GM19238 (cell line): ENCODE data around the gene LRP1-AS.
"Not testable (repeated sequence)": the region's sequence is repeated elsewhere in the genome, so short reads cannot be mapped to it uniquely, and the experiment has no call there.

ENCODE experiments used
- DNase-seq: peaks from one replicate; pipeline ENCODE4 v3.0.0; 2011; ENCODE audit warnings: low spot score; ENCODE audit not compliant: insufficient read length

Gene LRP1-AS

GRCh38 chr12:57120718-57121117, 26.7 kb downstream of the LRP1-AS start:
- not testable (repeated sequence) for DNase-seq

GRCh38 chr12:57119294-57120085, 27.9 kb downstream of the LRP1-AS start:
- no peak for DNase-seq

DNA sequence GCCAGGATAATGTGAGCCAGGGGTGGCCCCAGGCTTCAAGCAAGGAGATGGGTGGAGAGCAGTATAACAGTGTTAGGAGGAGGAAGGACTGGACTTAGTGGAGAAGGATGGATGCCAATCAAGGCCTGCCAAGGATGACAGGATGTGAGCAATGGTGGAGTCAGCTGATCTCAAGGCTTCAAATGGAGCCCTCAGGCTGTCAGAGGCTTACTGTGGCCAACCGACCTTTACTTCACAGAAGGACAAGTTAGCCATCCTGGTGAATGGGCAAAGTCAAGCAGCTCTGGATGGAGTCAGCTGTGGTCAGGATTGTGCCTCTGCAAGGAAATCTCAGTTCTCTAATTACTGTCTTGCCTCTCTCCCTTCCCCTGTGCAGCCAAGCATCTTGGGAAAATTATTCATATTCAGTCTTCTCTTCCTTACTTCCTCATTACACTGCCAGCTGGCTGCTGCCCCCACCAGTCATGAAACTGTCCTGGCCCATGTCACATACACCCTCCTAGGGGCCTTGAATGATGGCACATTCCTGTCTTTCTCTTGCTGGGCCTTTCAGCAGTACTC, 28.6 kb downstream of the LRP1-AS start:
- DNase-seq: no peak

- no peak for DNase-seq
Measured at GRCh38 chr12:57116580-57117281, 30.7 kb downstream of the LRP1-AS start.

DNA sequence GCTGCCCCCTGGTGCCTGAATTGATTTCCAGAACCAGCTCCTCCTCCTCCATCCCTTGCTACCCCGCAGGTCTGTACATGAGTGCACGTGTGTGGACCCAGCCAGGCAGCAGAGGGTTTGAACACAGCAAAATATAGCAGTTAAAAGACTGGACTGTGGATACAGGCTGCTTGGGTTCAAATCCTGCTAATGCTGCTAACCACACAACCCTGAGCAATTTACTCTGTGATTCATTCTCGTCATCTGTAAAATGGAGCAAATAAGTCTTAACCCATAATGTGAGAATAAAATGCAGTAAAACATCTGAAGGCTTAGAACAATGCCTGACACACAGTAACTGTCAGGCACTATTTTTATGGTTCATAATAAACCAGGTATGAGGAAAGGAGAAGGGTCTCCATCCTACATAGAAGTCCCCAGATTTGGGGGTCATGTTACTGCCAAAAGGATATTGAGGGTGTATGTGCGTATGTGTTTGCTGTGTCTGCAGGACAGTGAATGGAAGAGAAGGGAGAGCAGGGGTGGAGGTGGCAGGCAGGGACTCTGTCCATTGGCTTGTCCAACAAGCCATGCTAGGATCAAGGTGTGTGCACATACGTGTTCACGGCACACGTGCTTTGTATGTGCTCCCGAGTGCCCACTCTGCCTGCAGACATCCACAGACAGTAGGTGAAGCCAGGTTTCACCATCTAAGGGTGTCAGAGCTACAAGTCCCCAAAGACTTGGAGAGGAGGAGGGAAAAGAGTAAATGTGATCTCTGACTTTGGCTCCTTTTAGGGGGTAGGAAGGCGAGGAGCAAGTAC, 34.7 kb downstream of the LRP1-AS start:
- DNase-seq: no peak

- DNase-seq: peak; percentile 78
Measured at GRCh38 chr12:57111031-57111734, 36.2 kb downstream of the LRP1-AS start, which contains the start of gene STAT6. Gene STAT6, minus strand, starts transcription at chr12:57111362. Its CDS starts 3,084 bp downstream, at chr12:57108278.

DNA sequence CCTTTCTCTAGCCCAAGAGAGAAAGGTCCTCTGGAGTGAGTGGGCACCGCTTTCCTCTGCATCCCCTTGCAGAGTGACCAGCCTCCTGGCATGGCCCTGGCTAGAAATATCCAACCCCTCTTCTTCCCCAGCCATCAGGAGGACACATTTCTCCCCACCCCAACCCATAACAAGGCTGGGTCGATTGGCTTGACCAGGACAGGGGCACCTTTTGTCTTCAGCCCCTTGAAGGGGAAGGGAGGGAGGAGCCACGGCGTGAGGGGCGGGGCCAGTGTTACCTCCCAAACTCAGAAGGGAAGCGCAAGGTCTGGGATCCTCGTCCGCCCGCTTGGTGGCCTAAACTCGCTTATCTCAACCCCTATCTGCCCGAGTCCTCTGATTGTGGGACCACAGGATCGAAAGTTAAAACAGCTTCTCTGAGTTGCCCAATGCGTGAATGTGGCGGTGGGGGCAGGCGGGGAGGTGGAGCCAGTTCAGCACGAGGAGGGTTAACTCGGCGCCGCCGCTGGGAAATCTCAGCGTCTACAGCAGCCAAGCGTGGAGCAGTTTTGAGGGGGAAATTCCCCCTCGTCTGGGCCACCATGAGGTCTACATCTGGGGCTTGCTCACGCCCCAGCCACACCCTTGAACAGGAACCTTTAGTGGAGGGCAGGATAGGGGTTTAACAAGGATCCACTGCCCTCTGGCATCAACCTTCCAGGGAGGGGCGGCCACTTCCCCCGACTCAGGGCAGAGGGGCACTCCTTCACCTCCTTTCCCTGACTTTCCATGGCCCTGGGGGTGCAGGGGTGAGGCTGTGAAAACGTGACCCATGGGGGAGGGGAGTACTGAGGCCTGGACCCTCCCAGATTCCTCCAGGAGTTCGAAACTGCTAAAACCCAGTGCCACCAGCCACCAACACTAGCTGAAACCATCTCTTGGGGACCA, 37.1 kb downstream of the LRP1-AS start:
- DNase-seq: peak; percentile 70

- DNase-seq: no peak
Measured at GRCh38 chr12:57109207-57110103, 38.0 kb downstream of the LRP1-AS start.

DNA sequence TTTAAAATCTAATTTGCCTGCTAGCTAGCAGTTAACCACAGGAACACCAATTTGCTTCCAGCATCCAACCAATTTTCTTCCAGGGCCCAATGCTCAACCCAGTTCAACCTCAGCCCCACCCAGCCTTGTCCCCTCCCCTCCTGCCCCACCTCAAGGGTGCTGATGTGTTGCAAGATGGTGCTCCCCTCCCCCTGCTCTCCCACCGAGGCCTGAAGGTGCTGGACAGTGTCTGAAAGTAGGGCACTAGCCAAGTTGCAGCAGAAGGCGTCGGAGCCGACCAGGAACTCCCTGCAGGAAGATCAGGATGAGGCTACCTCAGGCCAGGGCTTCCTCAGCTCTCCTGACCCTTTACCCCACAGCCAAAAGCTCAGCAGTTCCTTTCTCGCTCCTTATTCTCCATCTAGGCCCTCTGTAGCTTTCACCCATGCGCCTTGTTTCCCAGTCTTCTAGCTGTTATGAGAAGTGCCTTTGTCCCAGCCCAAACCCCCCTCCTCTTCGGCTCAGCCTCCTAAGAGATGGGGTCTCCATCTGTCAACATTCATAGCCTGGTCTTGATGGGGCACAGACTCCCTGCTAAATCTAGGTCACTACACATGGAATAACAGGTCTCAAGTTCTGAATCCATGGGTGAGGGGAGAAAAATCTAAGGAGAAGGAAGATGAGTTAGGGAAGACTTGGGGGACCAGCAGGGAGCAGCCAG, 39.8 kb downstream of the LRP1-AS start:
- DNase-seq: no peak

- DNase-seq: no peak
Measured at GRCh38 chr12:57106021-57106708, 41.3 kb downstream of the LRP1-AS start.

DNA sequence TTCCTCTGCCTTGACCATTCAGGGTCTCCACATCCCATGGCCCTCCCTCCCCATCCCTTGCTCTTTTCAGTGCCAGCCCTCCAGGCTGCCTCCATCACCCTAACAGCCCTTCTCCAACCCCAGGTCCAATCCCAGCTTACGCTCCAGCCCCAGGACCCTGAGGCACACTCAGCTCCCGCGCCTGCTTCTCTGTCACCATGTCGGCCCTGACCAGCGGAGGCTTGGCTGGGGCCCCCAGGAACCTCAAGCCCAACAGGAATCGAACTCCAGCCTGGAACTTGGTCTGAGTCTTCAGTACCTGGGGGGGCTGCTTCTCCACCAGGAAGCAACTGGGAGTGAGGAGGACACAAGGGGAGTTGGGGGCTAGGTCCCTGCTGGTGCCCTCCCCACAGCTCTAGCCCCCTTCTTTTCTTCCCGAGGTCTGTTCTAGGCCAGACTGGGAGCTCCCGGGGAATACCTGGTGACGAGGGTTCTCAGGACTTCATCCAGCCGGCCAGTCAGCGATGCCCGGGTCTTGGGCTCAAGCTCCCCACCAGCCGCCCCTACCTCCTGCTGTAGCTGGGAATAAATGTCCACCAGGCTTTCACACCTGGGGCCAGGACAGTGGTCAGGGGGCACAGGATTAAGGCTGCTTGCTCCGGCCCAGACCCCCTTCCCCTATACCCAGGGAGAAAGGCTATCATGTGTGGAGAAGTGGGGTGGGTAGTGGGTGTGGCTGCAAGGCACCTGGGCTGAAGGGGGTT, 42.2 kb downstream of the LRP1-AS start:
- no peak for DNase-seq

DNA sequence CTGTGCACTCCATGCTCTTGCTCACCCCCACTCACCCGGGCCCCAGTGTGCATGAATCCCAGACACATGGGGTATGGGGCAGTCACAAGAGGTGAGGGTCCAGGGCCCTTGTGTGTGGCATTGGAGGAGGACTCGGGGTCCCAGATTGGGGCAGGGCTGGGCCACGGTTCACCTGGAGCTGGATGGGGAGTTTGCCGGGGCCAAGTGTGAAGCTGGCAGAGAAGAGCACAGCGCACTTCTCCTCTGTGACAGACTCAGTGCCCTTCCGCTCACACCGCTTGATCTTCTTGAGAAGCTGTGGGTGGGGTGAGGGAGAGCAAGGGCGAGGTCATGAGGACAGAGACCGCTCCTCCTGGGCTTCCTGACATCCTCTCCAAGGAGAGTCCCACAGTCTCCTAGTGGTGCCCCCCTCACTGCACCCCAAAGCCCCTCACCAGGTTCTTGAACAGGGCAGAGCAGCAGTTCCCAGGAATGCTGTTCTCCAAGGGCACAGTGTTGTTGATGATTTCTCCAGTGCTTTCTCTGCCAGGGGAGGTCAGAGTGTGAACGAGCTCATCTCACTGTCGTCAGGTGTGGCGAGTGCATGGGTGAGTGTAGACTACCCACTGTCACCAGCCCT, 43.0 kb downstream of the LRP1-AS start:
- no peak for DNase-seq

DNA sequence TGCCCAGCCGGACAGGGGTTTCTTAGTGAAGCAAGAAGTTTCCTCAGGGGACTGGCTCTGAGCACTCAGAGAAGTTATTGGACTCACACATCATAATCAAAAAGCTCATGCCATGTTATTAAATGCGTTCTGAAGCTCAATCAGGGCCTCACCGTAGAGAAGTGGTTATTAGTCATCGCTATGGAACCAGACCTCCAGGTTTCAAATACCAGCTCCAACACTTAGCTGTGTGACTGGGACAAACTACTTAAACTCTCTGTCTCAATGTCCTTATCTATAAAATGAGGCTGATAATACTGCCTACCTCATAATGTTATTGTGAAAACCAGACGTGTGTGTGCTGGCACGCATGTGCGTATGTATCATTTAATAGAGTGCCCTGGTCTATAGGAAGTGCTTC, 43.6 kb downstream of the LRP1-AS start:
- no peak for DNase-seq

DNA sequence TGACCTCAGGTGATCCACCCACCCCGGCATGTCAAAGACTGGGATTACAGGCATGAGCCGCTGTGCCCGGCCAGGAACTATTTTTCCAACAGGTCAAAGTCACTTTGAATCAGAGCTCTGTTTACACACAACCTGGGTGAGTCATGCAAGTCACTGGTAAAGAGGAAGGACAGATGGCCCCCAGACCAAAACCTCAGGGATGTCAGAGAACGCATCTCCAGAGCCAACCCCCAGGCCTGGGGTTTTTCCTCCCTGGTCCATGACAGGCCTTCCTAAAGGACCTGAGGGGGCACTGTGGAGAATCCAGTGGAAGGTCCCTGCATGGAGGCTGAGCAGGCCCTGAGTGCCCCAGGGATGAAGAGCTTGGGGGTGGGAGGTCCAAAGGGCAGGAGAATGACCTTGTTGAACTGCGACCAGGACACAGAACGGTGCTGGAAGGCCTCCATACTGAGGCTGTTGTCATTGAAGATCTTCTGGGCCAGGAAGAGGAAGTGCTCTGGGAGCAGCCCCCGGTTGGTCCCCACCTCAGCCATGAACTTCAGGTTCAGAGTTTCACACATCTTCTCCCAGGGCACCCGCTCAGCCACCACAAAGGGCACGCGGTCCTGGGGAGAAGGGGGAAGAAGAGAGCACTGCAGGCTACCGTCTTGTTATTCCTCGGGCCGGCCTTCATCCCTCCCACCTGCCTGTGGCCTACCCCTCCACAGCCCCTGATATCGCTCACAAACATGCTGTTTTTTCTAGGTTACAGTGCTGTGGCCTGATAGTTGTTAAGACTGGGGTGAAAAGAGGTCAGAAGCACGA, 45.3 kb downstream of the LRP1-AS start:
- DNase-seq: no peak

- DNase-seq: no peak
Measured at GRCh38 chr12:57099766-57100165, 47.7 kb downstream of the LRP1-AS start.
